HG03571 (cell line): ENCODE measurements around the gene FGD1.

Experiments used
- ATAC-seq: cut with Tn5 transposase; IDR thresholded peaks from one replicate; pipeline ENCODE4 v1.9.1; 2021; ENCODE audit not compliant: unreplicated experiment

Gene FGD1

GRCh38 chrX:54473993-54474859, 21.8 kb downstream of the FGD1 start:
- no peak for ATAC-seq

GRCh38 chrX:54470054-54470760, 25.8 kb downstream of the FGD1 start:
- ATAC-seq: no peak

DNA sequence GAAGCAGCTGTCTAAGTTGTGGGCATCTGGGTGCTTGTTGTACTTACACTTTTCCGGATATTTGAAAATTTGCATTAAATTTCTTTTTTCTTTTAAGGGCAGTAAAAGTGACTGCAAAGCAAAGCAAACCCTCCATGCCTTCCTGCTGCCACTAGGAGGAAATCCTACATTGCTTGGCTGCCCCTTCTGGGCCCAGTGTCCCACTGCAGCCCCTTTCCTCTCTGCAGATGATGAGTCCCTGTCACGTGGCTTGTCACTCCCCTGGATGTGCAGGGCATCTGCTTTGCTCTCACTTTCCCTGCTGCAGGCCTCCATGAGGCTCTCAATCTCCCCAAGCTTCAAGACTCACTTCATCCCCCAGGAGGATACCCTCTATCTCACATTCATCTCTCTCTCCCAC, 43.1 kb downstream of the FGD1 start:
- no peak for ATAC-seq

- ATAC-seq: no peak
These were observed 46.1 kb downstream of the FGD1 start for GRCh38 chrX:54449929-54450328.

- ATAC-seq: no peak
These were observed 48.6 kb downstream of the FGD1 start for GRCh38 chrX:54447461-54447860.

GRCh38 chrX:54446084-54446483, 50.0 kb downstream of the FGD1 start:
- no peak for ATAC-seq

DNA sequence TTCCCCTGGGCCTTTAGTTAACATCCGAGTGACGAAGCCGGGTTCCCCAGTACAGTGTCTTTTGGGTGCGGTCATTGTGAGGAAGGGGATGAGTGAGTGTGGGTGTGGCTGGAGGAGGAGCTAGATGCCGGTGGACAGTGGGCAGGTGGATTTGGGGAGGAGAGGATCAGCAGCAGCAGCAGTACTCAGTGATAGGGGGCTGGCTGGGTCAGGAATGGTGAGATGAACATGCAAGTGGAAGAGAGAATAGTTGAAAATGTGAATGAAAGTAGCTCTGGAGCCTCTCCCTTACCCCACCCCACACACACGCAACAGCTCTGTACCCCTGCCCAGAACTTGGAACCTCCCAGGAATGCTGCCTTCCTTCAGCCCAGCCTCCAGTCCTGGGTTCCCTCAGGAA, 51.3 kb downstream of the FGD1 start:
- no peak for ATAC-seq

GRCh38 chrX:54442790-54443189, 53.2 kb downstream of the FGD1 start:
- no peak for ATAC-seq

DNA sequence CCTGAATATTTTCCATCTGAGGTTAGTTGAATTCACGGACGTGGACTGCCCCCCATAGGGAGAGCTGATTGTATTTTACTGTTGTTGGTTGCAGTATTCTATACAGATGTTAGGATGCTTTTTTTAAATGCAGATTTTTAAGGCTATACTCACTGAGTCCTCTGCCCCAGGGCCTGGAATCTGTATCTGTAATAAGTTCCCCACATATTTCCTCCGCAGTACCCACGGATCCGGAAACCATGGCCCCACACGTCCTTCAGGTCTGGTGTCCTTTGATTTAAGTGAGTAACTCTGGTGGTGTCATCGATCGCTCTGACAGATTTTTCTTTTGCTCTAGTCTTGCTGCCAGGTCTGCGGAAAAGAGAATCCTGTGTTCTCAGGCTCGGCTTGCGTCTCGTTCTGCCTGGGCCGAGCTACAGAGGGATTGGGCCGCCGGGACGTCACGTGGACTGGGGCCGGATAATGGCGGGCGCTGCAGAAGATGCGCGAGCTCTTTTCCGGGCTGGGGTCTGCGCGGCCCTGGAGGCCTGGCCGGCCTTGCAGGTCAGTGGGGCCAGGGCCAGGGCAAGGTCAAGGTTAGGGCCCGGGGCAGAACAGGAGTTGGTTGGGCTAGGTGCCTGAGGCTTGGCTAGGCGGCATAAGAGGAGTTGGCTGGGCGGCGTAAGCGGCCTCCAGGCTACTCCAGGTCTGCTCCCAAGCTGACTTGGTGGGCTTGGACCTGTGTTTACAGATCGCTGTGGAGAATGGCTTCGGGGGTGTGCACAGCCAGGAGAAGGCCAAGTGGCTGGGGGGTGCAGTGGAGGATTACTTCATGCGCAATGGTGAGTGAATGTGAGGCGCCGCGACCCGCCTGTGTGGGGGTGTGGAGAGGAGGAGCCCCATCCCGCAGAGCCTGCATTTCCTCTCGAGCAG, 55.8 kb downstream of the FGD1 start, which contains the start of gene TSR2:
TSR2 (plus strand) TSS at position 445 of the 912 bp plus-strand sequence; CDS start at position 463, 18 bp downstream.
- peak; percentile 91 for ATAC-seq

DNA sequence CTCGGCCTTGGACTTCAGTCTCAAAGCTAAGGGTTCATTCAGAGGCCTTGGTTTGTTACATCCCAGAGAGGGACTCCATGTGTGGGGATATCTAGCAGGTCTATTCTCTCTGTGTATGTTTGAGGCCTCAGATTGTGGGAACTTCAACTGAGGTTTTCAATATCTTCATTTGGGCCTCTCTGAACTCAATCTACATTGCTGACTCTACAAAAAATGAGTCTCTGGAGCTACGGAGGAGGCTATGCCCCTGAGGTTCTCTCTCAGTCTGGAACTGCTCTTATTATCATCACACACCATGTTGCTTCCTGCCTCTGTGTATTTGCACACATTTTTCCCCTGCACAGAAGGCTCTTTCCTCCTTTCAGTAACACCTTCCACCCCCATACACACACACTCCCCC, 60.9 kb downstream of the FGD1 start:
- ATAC-seq: no peak

- ATAC-seq: no peak
These were observed 65.5 kb downstream of the FGD1 start for GRCh38 chrX:54430519-54430918.

DNA sequence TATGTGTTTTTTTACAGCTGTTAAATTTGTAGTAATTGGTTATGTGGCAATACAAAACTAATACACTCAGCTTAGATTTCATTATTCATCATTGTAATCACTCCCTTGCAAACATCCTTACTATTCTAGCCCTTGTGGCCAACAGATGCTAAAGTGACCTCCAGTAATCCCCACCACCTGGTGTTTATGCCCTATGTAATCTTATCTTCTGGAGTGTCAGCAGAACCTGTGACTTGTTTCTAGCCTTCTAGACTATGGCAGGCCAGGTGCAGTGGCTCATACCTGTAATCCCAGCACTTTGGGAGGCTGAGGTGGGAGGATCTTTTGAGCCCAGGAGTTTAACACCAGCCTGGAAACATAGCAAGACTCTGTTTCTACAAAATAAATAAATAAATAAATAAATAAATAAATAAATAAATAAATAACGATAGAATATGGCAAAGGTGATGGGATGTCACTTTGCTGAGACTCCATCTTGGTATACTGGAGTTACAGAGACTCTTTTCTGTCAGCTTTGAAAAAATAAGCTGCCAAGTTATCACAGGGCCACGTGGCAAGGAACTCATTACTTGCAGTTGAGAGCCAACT, 68.1 kb downstream of the FGD1 start:
- no peak for ATAC-seq

DNA sequence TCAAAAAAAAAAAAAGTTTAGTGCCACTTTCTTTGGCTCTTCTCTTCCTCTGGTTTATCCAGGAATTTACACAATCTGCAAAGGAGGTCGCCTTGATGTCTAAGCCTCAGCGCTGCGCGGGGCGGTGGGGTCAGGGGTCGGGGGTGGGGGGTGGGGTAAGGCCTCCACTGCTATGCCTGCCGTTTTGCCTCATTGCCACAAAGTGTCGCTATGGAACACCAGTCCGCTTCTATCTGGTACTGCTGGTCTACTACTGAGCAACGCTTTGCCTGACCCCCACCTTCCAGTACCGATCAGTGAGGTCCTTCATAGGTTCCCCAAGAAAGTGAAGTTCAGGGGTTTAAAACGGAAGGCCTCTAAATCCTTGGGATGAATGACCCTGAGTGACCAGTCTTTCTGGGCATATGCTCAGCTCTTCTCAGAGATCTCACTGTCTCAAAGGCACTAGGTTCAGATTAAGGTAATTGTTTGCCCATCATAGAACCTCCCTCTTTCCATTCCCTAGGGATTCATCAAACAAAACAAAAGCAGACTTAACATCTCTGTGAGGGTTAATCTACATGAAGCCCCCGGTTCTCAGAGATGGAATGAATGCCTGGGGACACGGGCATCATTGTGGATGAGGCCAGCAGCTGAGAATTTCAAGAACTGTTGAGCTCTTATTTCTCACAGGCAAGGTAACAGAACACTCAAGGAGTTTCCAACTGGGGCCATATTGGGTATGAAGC, 72.7 kb downstream of the FGD1 start:
- no peak for ATAC-seq

GRCh38 chrX:54422168-54422567, 73.9 kb downstream of the FGD1 start:
- no peak for ATAC-seq

- no peak for ATAC-seq
These were observed 76.3 kb downstream of the FGD1 start for GRCh38 chrX:54419559-54420302.

- ATAC-seq: no peak
These were observed 79.1 kb downstream of the FGD1 start for GRCh38 chrX:54416965-54417364.

GRCh38 chrX:54415534-54416350, 80.3 kb downstream of the FGD1 start:
- ATAC-seq: no peak

GRCh38 chrX:54413753-54414152, 82.3 kb downstream of the FGD1 start:
- no peak for ATAC-seq

DNA sequence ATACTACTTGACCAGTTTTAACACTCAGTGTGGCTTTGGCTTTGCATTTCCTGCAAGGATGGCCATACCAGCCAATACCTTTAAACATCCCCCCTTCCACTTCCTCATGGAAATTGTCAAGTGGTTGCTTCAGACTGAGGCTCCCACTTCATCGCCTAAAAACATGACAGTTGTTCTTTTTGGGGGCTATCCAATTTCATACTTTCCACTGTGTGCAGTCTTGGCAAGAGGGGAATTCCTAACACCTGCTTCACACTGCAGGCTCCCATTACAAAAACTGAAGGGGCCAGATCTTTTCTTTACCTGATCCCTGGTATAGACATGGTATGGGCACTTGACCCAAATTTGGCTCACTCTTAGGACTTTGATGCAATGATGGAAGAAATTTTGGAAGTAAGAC, 84.3 kb downstream of the FGD1 start:
- no peak for ATAC-seq
